AG10803 (cell line): ENCODE results near the gene EGFLAM.

Experiments
- DNase-seq: peaks from one replicate; pipeline ENCODE4 v3.0.0; 2010; ENCODE audit warnings: low read depth
- H3K4me3 ChIP-seq: 2 replicates; pipeline ENCODE4 v1.5.1; 2011; ENCODE audit warnings: mild to moderate bottlenecking, low read length, control low read depth
- TF ChIP-seq, protein P1 (sequence below): conservative IDR thresholded peaks from 2 replicates; pipeline ENCODE4 v1.5.1; 2011; ENCODE audit warnings: mild to moderate bottlenecking, low read length, control low read depth, inconsistent platforms

Gene EGFLAM

DNA sequence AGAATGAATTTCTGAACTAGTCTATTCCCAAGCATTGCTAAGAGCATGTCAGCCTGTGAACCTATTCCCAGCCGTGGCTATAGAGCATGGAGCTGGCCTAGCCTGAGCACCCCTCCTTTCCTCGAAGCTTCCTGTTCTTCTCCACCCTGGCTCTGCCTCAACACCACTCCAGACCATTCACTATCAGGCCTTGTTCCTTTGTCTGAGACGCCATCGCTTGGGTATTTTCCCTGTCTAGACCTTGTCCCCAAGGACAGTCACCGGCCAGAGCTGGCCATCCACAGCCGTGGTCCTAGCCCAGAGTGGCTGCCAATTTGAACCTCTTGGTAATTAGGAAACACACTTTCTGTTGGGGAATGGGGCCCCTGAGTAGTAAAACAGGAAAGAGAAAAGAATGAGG is 192.3 kb downstream of the EGFLAM start:
- TF ChIP-seq, protein P1, sequence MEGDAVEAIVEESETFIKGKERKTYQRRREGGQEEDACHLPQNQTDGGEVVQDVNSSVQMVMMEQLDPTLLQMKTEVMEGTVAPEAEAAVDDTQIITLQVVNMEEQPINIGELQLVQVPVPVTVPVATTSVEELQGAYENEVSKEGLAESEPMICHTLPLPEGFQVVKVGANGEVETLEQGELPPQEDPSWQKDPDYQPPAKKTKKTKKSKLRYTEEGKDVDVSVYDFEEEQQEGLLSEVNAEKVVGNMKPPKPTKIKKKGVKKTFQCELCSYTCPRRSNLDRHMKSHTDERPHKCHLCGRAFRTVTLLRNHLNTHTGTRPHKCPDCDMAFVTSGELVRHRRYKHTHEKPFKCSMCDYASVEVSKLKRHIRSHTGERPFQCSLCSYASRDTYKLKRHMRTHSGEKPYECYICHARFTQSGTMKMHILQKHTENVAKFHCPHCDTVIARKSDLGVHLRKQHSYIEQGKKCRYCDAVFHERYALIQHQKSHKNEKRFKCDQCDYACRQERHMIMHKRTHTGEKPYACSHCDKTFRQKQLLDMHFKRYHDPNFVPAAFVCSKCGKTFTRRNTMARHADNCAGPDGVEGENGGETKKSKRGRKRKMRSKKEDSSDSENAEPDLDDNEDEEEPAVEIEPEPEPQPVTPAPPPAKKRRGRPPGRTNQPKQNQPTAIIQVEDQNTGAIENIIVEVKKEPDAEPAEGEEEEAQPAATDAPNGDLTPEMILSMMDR: no peak
- no peak for DNase-seq
- no peak overlapping the region for H3K4me3 ChIP-seq

DNA sequence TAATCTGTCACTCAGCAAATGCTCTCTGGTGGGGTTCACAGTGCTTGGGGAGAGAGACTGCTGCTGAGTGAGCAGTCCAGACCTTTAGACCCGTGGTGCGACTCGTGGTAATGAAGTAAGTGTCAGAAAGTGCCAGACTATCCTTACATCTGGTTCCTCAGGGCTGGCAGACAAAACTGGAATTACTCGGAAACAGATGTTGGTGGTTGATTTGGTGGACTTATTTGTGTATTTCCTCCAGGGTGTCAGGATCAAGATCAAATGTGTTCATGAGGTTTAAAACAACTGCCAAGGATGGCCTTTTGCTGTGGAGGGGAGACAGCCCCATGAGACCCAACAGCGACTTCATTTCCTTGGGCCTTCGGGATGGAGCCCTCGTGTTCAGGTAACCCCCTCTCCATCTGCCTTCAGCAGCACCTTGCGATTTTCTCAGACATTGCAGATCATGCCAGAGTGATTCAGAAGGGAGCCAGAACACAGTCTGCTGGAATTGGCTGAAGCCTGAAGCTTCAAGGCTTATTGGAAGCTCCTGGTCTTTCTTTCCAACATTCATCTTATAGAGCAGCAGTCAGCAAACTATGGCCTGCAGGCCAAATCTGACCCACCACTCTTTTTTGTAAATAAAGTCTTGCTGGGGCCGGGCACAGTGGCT is 192.8 kb downstream of the EGFLAM start:
- no peak overlapping the region for H3K4me3 ChIP-seq
- TF ChIP-seq, protein P1: no peak
- DNase-seq: peak; percentile 78

DNA sequence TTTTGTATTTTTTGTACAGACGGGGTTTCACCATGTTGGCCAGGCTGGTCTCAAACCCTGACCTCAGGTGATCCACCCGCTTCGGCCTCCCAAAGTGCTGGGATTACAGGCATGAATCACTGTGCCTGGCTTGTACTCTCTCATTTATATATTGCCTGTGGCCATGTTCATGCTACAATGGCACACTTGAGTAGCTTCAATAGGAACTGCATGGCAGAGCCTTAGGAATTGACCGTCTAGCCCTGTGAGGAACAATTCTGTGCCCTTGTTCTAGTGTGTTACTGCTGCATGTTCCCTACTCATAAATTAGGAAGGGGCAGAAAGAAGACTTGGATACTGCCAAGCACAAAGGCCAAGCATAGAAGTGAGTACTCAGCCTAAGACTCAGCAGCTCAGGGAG is 193.8 kb downstream of the EGFLAM start:
- H3K4me3 ChIP-seq: no peak overlapping the region
- TF ChIP-seq, protein P1: no peak
- no peak for DNase-seq

DNA sequence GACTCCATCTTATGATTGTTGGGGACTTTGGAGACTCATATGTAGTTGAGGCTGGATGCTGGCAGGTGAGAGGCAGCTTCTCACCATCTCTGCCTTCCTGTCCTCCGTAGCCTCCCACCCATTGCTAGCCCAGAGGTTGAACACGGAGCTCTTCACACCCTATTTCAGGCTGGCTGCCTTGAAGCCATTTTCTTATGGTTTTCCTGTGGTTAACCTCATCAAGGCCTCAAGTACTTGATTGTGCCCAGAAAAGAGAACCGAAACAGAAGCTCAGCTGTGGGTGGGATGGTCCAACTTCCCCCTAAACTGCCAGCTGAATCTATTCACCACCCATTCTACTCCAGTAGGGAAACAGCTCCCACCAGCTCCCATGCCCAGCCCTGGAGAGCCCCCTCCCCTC is 195.1 kb downstream of the EGFLAM start:
- no peak for DNase-seq
- H3K4me3 ChIP-seq: no peak overlapping the region
- TF ChIP-seq, protein P1: no peak

DNA sequence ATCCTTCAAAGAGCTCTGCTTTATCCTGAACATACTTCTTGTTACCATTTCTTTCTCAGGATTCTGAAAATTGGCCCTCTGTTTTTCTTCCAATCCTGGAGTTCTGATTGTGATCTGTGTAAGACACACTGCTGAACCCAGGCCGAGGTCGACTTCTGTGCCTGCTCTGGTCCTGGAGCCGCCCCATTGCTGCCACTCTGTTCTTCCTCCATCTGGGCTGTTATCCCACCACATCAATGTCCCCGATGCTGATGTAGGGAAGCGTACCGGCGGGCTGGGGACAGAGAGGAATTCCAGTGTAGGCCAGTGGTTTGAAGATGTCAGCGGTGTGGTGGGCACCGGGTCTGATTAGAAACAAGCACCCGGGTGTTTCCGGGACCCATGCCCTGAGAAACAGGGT is 195.6 kb downstream of the EGFLAM start:
- TF ChIP-seq, protein P1: no peak

DNA sequence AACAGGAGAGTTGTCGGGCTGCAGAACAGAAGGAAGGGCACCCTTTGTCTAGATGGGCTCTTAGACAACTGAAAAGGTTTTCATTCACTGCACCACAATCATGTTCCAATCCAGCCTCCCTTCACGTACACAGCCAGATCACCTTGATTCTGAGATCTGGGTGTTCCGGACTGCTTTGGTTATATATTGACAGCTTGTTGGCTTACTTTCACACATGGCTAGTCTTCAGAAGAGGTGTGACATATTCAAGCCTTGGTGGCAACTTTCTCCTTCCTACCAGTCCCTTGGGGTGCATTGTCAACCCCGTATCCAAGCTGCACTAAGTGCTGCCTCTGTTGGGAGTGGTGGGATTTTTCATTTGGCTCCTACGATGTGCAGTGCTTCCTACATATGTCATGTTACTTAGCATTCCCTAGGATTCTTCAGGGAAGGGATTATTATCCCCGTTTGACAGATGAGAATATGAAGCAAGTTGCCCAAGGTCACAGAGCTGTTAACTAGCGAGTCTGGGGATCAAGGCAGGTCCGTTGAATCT is 197.5 kb downstream of the EGFLAM start:
- TF ChIP-seq, protein P1: no peak

More for the DNA sequence above, 195.6 kb downstream of the EGFLAM start:
- H3K4me3 ChIP-seq: no peak overlapping the region
- DNase-seq: no peak

DNA sequence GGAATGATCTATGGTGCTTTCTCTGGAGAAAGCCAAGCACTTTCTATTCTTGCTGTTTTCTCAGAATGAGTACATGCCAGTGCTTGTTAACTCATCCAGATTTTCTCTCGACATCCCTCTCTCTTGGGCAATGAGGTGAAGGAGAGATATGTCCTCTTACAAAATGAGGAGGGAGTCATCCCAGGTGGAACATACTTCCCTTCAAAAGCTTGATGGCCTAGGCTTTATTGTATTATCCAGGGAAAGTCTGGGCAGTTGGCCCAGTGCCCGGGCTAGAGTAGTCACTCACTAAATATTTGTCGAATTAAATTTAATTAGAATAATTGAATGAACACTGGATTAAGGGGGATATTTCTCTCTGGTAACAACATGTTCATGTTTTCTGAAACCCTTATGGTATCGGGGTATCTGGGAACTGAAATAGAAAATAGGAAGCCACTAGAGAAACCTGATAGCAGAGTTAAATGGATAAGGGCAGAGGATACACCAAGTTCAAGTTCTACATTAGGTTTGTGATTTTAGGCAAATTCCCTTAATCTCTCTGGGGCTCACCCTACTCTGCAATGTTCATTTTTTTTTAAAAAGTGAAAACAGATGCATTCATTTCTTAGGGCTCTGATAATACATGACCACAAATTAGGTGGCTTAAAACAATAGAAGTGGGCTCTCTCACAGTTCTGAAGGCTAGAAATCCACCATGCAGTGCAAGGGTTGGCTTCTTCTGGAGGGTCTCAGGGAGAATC is 198.5 kb downstream of the EGFLAM start:
- TF ChIP-seq, protein P1: no peak
- no peak overlapping the region for H3K4me3 ChIP-seq
- DNase-seq: no peak

More for the DNA sequence above, 197.5 kb downstream of the EGFLAM start:
- no peak for DNase-seq
- H3K4me3 ChIP-seq: no peak overlapping the region
